Activated CD4-positive, alpha-beta memory T cell treated with anti-CD3 and anti-CD28 coated beads for 36 hours (primary cell): Measurements from ENCODE around the gene NLRC5. TPM values are rescaled to one million over a fixed set of nuclear protein-coding genes. Genes with fewer than 3 reads are reported as not detected.
A peak's percentile ranks its signal among the peaks of the same experiment; 100 is the strongest.

ENCODE experiments used
- CTCF ChIA-PET: fragments of 350-600 bp; sonication (Branson Sonifier 250); formaldehyde crosslinking; loops from one replicate; lab custom pipeline; 2021; ENCODE audit warnings: antibody characterized with exemption, inconsistent platforms; lab: Charles Lee
- POLR2A ChIA-PET: fragments of 350-600 bp; sonication (Branson Sonifier 250); formaldehyde crosslinking; loops from one replicate; lab custom pipeline; 2021; ENCODE audit warnings: antibody characterized with exemption; lab: Charles Lee
- DNase-seq: peaks from one replicate; pipeline ENCODE4 v3.0.0-alpha.2; 2020
- H3K27ac Mint-ChIP-seq: one replicate; pipeline ENCODE4 v1.8.0; 2021; ENCODE audit warnings: mixed read lengths
- H3K27me3 Mint-ChIP-seq: one replicate; pipeline ENCODE4 v1.8.0; 2021; ENCODE audit warnings: mixed read lengths
- H3K36me3 Mint-ChIP-seq: one replicate; pipeline ENCODE4 v1.8.0; 2021; ENCODE audit warnings: mixed read lengths
- H3K4me1 Mint-ChIP-seq: one replicate; pipeline ENCODE4 v1.8.0; 2021; ENCODE audit warnings: low read depth, mixed read lengths
- H3K4me3 Mint-ChIP-seq: one replicate; pipeline ENCODE4 v1.8.0; 2021; ENCODE audit warnings: mild to moderate bottlenecking, mixed read lengths
- H3K9me3 Mint-ChIP-seq: one replicate; pipeline ENCODE4 v1.8.0; 2021; ENCODE audit warnings: mixed read lengths
- intact Hi-C: fragments of 100-400 bp; cut with micrococcal nuclease; formaldehyde crosslinking; loops from one replicate; pipeline ENCODE4 v1.15.1; 2023
- total RNA-seq, 2 experiments: library from RNA; stranded (reverse); gene quantifications; one replicate each; pipeline ENCODE4 v1.2.3, GENCODE V29; 2021

The NLRC5 gene
- total RNA-seq, 2 experiments from 2014 or later, result 151 to 167 TPM

- Mint-ChIP-seq H3K4me3 (no peak overlapping the region), H3K36me3 (peaks cover 77% of the 10 kb centered on the region), H3K27ac (peak overlapping the region; percentile 68), H3K4me1 (peaks cover 91% of the 10 kb centered on the region), H3K9me3 (no peaks in the 10 kb centered on the region), H3K27me3 (no peaks in the 10 kb centered on the region)
- DNase-seq, result no peak
- intact Hi-C loops, result no loop called here
- POLR2A ChIA-PET, result interaction anchor here (1.3 kb wide), 1 partner anchor 15 kb away, joined by 7 read pairs; no protein-coding TSS in a partner anchor
- CTCF ChIA-PET, result no interaction called here
Measured at GRCh38 chr16:57027067-57027466, 37.7 kb downstream of the NLRC5 start.

- H3K27me3 Mint-ChIP-seq, result no peaks in the 10 kb centered on the region
- H3K4me3 Mint-ChIP-seq, result no peak overlapping the region
- DNase-seq, result no peak
- H3K9me3 Mint-ChIP-seq, result no peaks in the 10 kb centered on the region
- ChIA-PET CTCF (interaction anchor here (0.7 to 2.6 kb wide), 2 partner anchors 64 to 65 kb away, joined by 3 to 13 read pairs; no protein-coding TSS in a partner anchor), POLR2A (interaction anchor here (0.8 to 1.3 kb wide), 2 partner anchors 14 to 15 kb away, joined by 3 to 7 read pairs; no protein-coding TSS in a partner anchor)
- H3K36me3 Mint-ChIP-seq, result peaks cover 74% of the 10 kb centered on the region
- intact Hi-C loops, result no loop called here
- peak overlapping the region; percentile 66 for H3K27ac Mint-ChIP-seq
- peaks cover 86% of the 10 kb centered on the region for H3K4me1 Mint-ChIP-seq
Measured at GRCh38 chr16:57028086-57028485, 38.7 kb downstream of the NLRC5 start.

- H3K4me3 Mint-ChIP-seq, result no peak overlapping the region
- ChIA-PET POLR2A (interaction anchor here (1.8 kb wide), 1 partner anchor 12 kb away, joined by 5 read pairs; no protein-coding TSS in a partner anchor), CTCF (interaction anchor here (2.6 kb wide), 1 partner anchor 65 kb away, joined by 13 read pairs; no protein-coding TSS in a partner anchor)
- intact Hi-C loops, result loop anchor here (1.0 kb wide), 1 partner anchor 10 kb away; no protein-coding TSS in a partner anchor
- peak; percentile 38 for DNase-seq
- H3K4me1 Mint-ChIP-seq, result peaks cover 75% of the 10 kb centered on the region
- H3K9me3 Mint-ChIP-seq, result no peaks in the 10 kb centered on the region
- peaks cover 76% of the 10 kb centered on the region for H3K36me3 Mint-ChIP-seq
- H3K27me3 Mint-ChIP-seq, result no peaks in the 10 kb centered on the region
- H3K27ac Mint-ChIP-seq, result peak overlapping the region; percentile 66
Measured at GRCh38 chr16:57029161-57030160, 40.1 kb downstream of the NLRC5 start.

GRCh38 chr16:57030346-57030902, 41.1 kb downstream of the NLRC5 start:
- H3K9me3 Mint-ChIP-seq, result no peaks in the 10 kb centered on the region
- H3K4me1 Mint-ChIP-seq, result peaks cover 74% of the 10 kb centered on the region
- no peak for DNase-seq
- intact Hi-C loops, result no loop called here
- ChIA-PET CTCF (interaction anchor here (0.9 to 1.5 kb wide), 2 partner anchors 11 to 66 kb away, joined by 3 to 4 read pairs; no protein-coding TSS in a partner anchor), POLR2A (interaction anchor here (1.2 to 1.8 kb wide), 4 partner anchors 8 to 31 kb away, joined by 3 to 5 read pairs (median 5); no protein-coding TSS in a partner anchor)
- H3K36me3 Mint-ChIP-seq, result peaks cover 78% of the 10 kb centered on the region
- no peaks in the 10 kb centered on the region for H3K27me3 Mint-ChIP-seq
- peak overlapping the region; percentile 6 for H3K27ac Mint-ChIP-seq
- H3K4me3 Mint-ChIP-seq, result no peak overlapping the region

GRCh38 chr16:57031156-57031555, 41.8 kb downstream of the NLRC5 start:
- no peak overlapping the region for H3K4me3 Mint-ChIP-seq
- CTCF ChIA-PET, result interaction anchor here (0.7 to 1.8 kb wide), 4 partner anchors 11 to 67 kb away, joined by 3 to 4 read pairs (median 4); no protein-coding TSS in a partner anchor

GRCh38 chr16:57032346-57032745, 43.0 kb downstream of the NLRC5 start:
- no peak overlapping the region for H3K27ac Mint-ChIP-seq

More at GRCh38 chr16:57031156-57031555, 41.8 kb downstream of the NLRC5 start:
- H3K9me3 Mint-ChIP-seq, result no peaks in the 10 kb centered on the region
- DNase-seq, result no peak
- H3K36me3 Mint-ChIP-seq, result peaks cover 80% of the 10 kb centered on the region
- H3K27ac Mint-ChIP-seq, result peak overlapping the region; percentile 46
- peaks cover 74% of the 10 kb centered on the region for H3K4me1 Mint-ChIP-seq
- POLR2A ChIA-PET, result interaction anchor here (1.2 to 1.3 kb wide), 3 partner anchors 9 to 31 kb away, joined by 3 to 5 read pairs (median 5); no protein-coding TSS in a partner anchor
- intact Hi-C loops, result no loop called here
- H3K27me3 Mint-ChIP-seq, result no peaks in the 10 kb centered on the region

GRCh38 chr16:57032931-57033330, 43.6 kb downstream of the NLRC5 start:
- Mint-ChIP-seq H3K36me3 (peaks cover 78% of the 10 kb centered on the region), H3K27ac (peak overlapping the region; percentile 58), H3K4me3 (no peak overlapping the region), H3K4me1 (peaks cover 74% of the 10 kb centered on the region), H3K27me3 (no peaks in the 10 kb centered on the region), H3K9me3 (no peaks in the 10 kb centered on the region)
- no peak for DNase-seq
- ChIA-PET POLR2A (interaction anchor here (1.4 to 2.0 kb wide), 3 partner anchors 9 to 26 kb away, joined by 4 to 15 read pairs (median 6); no protein-coding TSS in a partner anchor), CTCF (interaction anchor here (0.6 to 2.7 kb wide), 4 partner anchors 12 to 69 kb away, joined by 4 to 14 read pairs (median 5); no protein-coding TSS in a partner anchor)
- intact Hi-C loops, result no loop called here

More at GRCh38 chr16:57032346-57032745, 43.0 kb downstream of the NLRC5 start:
- Mint-ChIP-seq H3K4me1 (peaks cover 74% of the 10 kb centered on the region), H3K27me3 (no peaks in the 10 kb centered on the region), H3K4me3 (no peak overlapping the region), H3K9me3 (no peaks in the 10 kb centered on the region), H3K36me3 (peaks cover 79% of the 10 kb centered on the region)
- POLR2A ChIA-PET, result interaction anchor here (0.7 to 2.0 kb wide), 4 partner anchors 9 to 761 kb away, joined by 4 to 15 read pairs (median 6); no protein-coding TSS in a partner anchor
- CTCF ChIA-PET, result interaction anchor here (1.8 to 2.7 kb wide), 2 partner anchors 13 to 68 kb away, joined by 4 to 14 read pairs; no protein-coding TSS in a partner anchor
- intact Hi-C loops, result no loop called here
- DNase-seq, result no peak

GRCh38 chr16:57036315-57036714, 47.0 kb downstream of the NLRC5 start:
- H3K9me3 Mint-ChIP-seq, result no peaks in the 10 kb centered on the region
- DNase-seq, result no peak
- peak overlapping the region; percentile 46 for H3K27ac Mint-ChIP-seq
- no peaks in the 10 kb centered on the region for H3K27me3 Mint-ChIP-seq
- ChIA-PET POLR2A (interaction anchor here (0.7 kb wide), 1 partner anchor 10 kb away, joined by 3 read pairs; no protein-coding TSS in a partner anchor), CTCF (no interaction called here)
- H3K4me1 Mint-ChIP-seq, result peaks cover 78% of the 10 kb centered on the region
- no peak overlapping the region for H3K4me3 Mint-ChIP-seq
- peaks cover 77% of the 10 kb centered on the region for H3K36me3 Mint-ChIP-seq
- intact Hi-C loops, result no loop called here

- ChIA-PET POLR2A (interaction anchor here (0.6 to 1.6 kb wide), 4 partner anchors 11 to 70 kb away, joined by 3 read pairs; no protein-coding TSS in a partner anchor), CTCF (interaction anchor here (1.2 to 6.5 kb wide), 2 partner anchors 14 to 72 kb away, joined by 3 to 84 read pairs; no protein-coding TSS in a partner anchor)
- no peaks in the 10 kb centered on the region for H3K9me3 Mint-ChIP-seq
Measured at GRCh38 chr16:57036945-57037344, 47.6 kb downstream of the NLRC5 start.

GRCh38 chr16:57038166-57038565, 48.8 kb downstream of the NLRC5 start:
- intact Hi-C loops, result no loop called here
- Mint-ChIP-seq H3K27me3 (no peaks in the 10 kb centered on the region), H3K27ac (peak overlapping the region; percentile 98), H3K9me3 (no peaks in the 10 kb centered on the region), H3K4me3 (no peak overlapping the region), H3K36me3 (peaks cover 72% of the 10 kb centered on the region), H3K4me1 (peaks cover 84% of the 10 kb centered on the region)
- no peak for DNase-seq
- POLR2A ChIA-PET, result interaction anchor here (1.6 to 5.6 kb wide), 3 partner anchors 15 to 50 kb away, joined by 3 to 50 read pairs (median 4); partner anchors contain the start of gene NLRC5
- CTCF ChIA-PET, result interaction anchor here (1.2 to 6.5 kb wide), 2 partner anchors 16 to 73 kb away, joined by 3 to 84 read pairs; no protein-coding TSS in a partner anchor

More at GRCh38 chr16:57036945-57037344, 47.6 kb downstream of the NLRC5 start:
- peaks cover 71% of the 10 kb centered on the region for H3K36me3 Mint-ChIP-seq
- H3K27me3 Mint-ChIP-seq, result no peaks in the 10 kb centered on the region
- H3K4me1 Mint-ChIP-seq, result peaks cover 78% of the 10 kb centered on the region
- no peak overlapping the region for H3K4me3 Mint-ChIP-seq
- intact Hi-C loops, result no loop called here
- peak overlapping the region; percentile 98 for H3K27ac Mint-ChIP-seq
- no peak for DNase-seq
